Left forelimb (tissue), 1 donor: Measurements from ENCODE around the gene MBOAT7.
"Not testable (repeated sequence)": the region's sequence is repeated elsewhere in the genome, so short reads cannot be mapped to it uniquely, and the experiment has no call there.

Experiments used
- DNase-seq: peaks from one replicate; pipeline ENCODE4 v3.0.0-alpha.2; 2018; ENCODE audit warnings: low spot score

MBOAT7 gene

DNA sequence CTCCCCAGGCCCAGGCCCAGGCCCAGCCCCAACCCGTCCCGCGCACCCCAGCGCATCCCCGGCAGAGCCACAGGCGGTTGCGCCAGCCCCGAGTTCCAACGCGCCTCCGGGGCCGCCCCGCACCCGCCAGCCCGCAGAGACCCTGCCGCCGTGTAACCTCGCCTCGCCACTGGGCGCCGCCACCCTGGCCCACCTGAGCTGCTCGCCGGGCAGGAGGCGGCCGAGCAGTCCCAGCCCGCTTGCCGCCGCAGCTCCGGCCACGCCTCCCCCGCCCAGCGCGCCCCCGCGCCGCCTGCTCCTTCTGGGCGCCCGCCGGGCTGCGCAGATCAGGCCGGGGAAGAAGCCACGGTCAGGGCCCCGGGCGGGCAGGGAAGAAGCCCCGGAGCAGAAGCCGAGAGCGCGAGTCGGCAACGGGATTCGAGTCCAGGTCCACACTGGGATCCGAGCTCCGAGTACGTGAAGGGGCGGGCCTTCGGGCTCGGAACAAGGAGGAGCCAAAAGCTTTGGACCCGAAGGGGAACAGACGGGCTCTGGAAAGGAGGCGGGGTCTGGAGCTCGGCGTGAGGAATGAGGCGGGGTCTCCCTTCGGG, at the start of gene MBOAT7:
MBOAT7 (minus strand) TSS at position 436 of the 590 bp plus-strand sequence. CDS start 1,072 bp downstream, outside the sequence.
- no peak for DNase-seq

GRCh38 chr19:54233941-54234340, 44.6 kb upstream of the MBOAT7 start:
- DNase-seq: no peak

DNA sequence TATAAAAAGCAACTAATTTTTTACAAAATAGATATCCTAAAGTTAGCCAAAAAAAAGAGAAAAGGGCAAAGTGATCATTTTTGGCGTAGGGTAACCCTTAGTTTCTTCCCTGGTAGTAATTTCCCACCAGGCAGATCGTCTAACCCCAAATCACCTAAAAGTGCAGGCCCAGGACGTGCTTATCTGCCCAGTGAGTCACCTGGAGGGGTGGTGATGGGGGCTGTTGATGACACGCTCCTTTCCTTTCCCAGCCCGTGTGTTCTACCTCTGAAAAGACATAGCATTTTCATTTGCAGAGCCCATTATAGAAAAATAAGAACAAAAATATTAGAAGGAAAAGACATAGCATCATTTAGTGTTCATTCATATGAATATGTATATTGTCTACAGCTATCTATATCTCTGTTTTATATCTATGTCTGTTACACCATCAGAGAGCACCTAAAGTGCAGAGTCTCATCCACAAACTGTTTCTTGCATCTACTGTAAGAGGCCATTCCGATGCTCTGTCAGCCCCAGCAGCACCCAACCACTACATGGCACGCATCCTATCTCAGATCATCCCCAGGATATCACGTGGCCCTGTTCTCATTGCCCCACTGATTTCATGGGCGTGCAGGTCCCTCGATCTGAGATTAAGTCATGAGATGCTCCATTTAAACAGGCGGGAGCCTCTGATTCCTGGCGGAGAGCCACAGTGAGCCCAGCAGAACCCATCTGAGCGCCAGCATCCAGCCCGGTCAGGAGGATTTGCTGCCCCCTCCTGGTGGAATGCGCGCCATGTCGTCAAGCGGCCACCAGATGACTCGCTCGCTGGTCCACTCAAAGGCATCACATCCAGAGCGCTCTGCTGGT, 41.9 kb upstream of the MBOAT7 start:
- no peak for DNase-seq

GRCh38 chr19:54230031-54230430, 40.7 kb upstream of the MBOAT7 start:
- DNase-seq: no peak

DNA sequence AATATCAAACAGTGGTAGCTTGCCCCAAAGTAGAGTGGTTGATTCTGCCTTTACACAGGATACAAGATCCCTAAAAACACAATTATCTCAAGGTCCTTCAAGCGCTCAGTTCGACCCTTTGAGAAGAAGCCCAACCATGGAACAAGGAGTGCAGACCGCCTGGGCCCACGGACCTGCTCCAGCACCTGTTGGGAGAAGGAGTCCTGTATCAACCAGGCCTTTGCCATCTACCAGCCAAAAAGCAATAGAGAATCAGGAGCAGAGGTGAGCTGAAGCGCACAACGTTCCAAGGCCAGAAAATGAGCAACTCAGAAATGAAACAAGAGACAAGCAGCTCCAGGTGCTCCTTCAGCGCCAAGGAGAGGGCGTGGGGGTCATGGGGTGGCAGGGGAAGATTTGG, 39.8 kb upstream of the MBOAT7 start:
- DNase-seq: no peak

GRCh38 chr19:54224619-54225018, 35.2 kb upstream of the MBOAT7 start:
- DNase-seq: not testable (repeated sequence)

GRCh38 chr19:54223937-54224281, 34.5 kb upstream of the MBOAT7 start:
- DNase-seq: not testable (repeated sequence)

DNA sequence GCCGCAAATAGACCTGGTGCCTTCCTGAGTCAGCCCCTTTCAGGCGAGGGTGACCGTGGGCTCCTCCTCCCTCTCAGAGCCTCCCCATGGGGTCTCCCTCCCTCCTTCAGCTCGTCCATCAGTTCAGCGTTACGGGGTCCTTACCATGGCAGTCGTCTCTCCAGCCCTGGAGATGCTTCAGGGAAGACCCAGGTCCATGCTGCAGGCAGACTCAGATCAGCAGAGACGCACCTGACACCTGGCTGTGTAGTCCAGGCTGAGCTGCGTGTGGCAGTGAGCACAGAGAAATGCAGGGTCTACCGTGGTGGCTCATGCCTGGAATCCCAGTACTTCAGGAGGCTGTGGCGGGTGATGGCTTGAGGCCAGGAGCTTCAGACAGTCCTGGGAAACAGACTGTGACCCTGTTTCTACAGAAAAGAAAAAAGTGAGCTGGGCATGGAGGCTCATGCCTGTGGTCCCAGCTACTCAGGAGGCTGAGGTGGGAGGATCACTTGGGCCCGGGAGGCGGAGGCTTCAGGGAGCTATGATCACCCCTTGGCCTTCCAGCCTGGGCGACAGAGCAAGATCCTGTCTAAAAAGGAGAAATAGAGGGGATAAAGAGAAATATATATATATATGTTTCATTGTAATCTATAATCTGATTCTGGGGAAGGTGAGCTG, 34.0 kb upstream of the MBOAT7 start:
- not testable (repeated sequence) for DNase-seq

GRCh38 chr19:54222474-54223276, 33.3 kb upstream of the MBOAT7 start, which contains the start of gene LILRB3:
TSS of gene LILRB3 (minus strand) at chr19:54223007. CDS start at chr19:54222976, 31 bp downstream.
- not testable (repeated sequence) for DNase-seq

DNA sequence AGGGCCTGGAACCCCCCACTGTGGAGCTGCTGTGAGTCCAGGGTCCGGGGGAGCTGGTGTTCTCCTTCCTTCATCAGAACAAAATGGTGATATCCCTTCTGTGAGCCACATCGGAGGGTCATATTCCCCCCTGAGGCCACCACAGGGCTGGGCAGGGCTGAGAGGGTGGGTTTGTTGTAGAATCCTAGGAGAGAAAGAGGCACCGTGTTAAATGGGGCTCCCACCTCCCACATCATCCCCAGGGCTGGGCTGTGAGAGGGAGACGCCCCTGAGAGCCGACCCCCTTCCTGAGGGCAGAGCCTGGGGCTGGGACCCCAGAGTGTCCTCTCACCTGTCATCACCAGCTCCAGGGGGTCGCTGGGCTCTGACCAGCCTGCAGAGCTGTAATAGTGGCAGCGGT, 32.6 kb upstream of the MBOAT7 start:
- DNase-seq: not testable (repeated sequence)

DNA sequence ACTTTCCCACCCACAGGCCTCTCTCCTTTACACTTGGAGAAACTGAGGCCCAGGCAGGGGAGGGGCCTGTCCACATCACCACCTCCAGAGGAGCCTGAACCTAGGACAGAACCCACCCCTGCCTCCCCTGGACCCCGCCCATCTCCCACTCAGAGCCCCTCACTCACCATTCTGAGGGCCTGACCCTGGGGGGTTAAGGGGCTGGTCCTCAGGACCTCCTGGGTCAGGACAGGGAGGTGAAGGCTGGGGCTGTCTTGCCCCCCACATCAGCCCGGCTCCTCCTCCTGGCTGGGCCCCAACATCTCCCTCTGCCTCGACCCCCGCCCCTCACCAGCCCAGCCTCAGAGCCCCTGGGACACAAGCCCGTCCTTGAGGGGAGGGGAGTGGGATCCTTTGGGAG, 30.3 kb upstream of the MBOAT7 start:
- DNase-seq: not testable (repeated sequence)

- DNase-seq: no peak
Observed at GRCh38 chr19:54218960-54219661, 29.7 kb upstream of the MBOAT7 start.

- no peak for DNase-seq
Observed at GRCh38 chr19:54218259-54218658, 28.9 kb upstream of the MBOAT7 start.

- DNase-seq: not testable (repeated sequence)
Observed at GRCh38 chr19:54217517-54218247, 28.3 kb upstream of the MBOAT7 start.

DNA sequence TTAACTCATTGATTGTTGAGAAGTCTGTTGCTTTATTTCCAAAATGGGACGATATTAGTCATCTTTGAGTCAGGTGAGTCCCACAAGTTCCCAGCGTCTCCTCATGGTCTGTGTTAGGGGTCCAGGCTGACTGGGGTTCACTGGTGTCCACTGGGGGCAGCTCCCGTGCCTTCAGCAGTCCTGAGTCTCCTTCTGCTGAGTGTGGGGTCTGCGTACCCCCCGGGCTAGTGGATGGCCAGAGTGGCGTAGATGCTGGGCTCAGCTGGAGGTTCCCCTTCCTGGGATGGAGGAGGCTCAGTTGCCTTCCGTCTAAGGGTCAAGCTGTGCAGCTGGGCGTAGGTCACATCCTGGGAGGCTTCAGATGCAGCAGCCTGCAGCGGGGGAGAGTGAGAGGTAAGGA, 27.5 kb upstream of the MBOAT7 start:
- no peak for DNase-seq

DNA sequence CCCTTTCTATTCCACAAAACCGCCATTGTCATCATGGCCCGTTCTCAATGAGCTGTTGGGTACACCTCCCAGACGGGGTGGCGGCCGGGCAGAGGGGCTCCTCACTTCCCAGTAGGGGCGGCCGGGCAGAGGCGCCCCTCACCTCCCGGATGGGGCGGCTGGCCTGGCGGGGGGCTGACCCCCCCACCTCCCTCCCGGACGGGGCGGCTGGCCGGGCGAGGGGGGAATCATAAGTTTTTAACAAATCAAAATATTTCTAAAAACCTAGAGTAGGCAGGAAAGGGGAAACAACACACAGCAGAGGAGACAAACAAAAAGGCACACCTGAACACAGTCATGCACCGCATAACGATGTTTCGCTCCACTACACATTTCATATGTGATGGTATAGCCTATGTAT, 25.4 kb upstream of the MBOAT7 start:
- not testable (repeated sequence) for DNase-seq

DNA sequence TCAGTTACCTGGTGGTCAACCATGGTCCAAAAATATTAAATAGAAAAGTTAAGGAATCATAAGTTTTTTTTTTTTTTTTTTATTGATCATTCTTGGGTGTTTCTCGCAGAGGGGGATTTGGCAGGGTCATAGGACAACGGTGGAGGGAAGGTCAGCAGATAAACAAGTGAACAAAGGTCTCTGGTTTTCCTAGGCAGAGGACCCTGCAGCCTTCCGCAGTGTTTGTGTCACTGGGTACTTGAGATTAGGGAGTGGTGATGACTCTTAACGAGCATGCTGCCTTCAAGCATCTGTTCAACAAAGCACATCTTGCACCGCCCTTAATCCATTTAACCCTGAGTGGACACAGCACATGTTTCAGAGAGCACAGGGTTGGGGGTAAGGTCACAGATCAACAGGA, 24.8 kb upstream of the MBOAT7 start:
- DNase-seq: not testable (repeated sequence)

GRCh38 chr19:54211235-54211634, 21.9 kb upstream of the MBOAT7 start:
- no peak for DNase-seq

- DNase-seq: no peak
Observed at GRCh38 chr19:54209811-54210494, 20.6 kb upstream of the MBOAT7 start.
